NCI-H1436 treated with DMSO at 0.1 percent for 48 hours (cell line): ENCODE measurements around the gene GLS2.
"Not testable (repeated sequence)": the region's sequence is repeated elsewhere in the genome, so short reads cannot be mapped to it uniquely, and the experiment has no call there.

ENCODE experiments used
- DNase-seq: peaks from one replicate; lab custom pipeline; 2025; lab: John Stamatoyannopoulos, UW

GLS2 gene

DNA sequence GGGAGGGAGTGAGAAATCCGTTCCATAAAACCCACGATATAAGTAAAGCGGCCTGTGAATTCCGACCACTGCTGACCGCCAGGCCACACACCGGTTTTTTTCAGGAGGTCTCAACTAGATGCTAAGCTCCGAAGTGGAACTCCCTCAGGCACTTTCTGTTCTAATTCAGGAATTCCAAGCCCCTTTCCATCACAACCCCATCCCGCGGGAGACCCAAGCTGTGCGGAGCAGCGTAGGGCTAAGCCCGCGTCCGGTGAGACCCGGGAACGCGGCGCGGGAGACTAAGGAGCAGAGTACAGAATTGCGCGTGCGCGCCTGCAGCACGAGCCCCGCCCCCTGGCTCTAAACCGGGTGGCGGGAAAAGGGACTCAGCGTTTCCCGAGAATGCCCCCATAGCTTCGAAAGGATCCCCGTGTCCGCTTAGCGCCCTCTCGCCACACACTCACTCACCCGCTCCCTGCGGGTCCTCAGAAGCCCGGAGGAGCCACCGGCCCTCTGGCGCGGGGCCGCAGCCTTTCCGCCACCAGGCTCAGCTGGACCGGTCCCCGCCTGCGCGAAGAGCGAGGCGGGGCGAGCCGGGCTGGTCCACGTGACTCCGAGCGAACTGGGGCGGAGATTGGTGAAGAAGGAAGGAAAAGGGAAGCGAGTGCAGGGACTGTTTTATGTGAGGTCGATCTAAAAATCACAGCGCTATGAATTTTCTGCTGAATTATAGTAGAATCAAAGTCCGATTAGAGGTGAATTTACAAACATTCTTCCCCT is 38.9 kb downstream of the GLS2 start, which contains the start of gene TIMELESS:
TIMELESS (minus strand) TSS at position 567 of the 762 bp plus-strand sequence. CDS start 15,256 bp downstream, outside the sequence.
- peak; percentile 60 for DNase-seq

GRCh38 chr12:56443208-56443607 is 44.8 kb downstream of the GLS2 start:
- DNase-seq: not testable (repeated sequence)

- no peak for DNase-seq
Measured at GRCh38 chr12:56437430-56438176, 50.4 kb downstream of the GLS2 start.

GRCh38 chr12:56434828-56435227 is 53.1 kb downstream of the GLS2 start:
- no peak for DNase-seq

DNA sequence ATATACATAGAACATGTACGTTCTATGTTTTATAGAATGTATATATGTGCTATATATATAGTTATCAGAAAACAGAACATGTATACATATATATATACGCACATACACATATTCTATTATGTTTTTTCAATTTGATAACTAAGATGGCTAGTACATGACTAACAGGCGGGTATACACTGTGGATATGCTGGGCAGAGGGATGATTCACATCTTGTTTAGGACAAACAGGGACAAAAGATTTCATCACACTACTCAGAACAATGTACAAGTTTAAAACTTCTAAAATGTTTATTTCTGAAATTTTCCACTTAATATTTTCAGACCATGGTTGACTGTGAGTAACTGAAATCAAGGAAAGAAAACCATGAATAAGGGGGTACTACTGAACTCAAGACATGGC is 56.1 kb downstream of the GLS2 start:
- no peak for DNase-seq

DNA sequence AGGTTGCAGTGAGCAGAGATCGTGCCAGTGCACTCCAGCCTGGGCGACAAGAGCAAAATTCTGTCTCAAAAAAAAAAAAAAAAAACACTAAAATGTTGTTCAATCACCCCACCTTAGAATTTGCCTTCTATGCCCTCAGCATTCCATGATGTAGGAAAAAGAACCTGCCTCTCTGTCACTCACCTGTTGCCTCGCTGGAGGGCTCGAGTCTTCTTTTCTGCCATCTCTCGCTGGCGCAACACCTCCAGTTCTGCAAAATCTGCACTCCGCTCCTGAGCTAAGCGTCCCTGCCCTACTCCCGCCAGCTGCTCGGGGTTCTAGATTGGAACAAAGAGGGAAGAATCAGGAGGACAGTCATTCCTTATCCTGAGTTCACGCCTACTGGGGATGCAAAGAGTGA is 56.7 kb downstream of the GLS2 start:
- DNase-seq: no peak

- DNase-seq: no peak
Measured at GRCh38 chr12:56425940-56426438, 62.0 kb downstream of the GLS2 start.

- no peak for DNase-seq
Measured at GRCh38 chr12:56425193-56425592, 62.8 kb downstream of the GLS2 start.
